ENCODE data around the gene PPA2. TPM values are rescaled to one million over a fixed set of nuclear protein-coding genes. Genes with fewer than 3 reads are reported as not detected.

Gene PPA2
- total RNA-seq, 2 donors from 2014 or later, result 57.4 to 279 TPM

DNA sequence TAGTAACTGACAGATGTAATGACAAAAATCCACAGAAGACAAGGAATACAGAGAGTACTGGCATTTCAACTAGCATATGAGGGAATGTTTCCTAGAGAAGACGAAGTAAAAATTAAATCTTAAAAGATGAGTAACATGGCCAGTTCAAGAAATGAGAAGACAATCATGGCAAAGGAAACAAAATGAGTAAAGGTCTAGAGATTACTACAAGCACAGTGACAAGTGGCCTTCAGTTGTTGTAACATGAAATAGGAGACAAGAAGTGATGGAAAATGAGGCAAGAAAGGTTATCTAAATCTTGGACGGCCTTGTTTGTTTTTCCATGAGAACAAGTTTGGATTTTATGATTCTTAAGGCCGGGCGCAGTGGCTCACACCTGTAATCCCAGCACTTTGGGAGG, 81.0 kb downstream of the PPA2 start:
- WGBS, 2 donors, result 47 to 57% methylated on average over 4 of the region's 4 CpGs
- no peaks in the 10 kb centered on the region for H3K9me3 ChIP-seq
- no peaks in the 10 kb centered on the region for H3K4me1 ChIP-seq
- intact Hi-C loops (cut with DNase I), result no loop called here
- no peaks in the 10 kb centered on the region for H3K36me3 ChIP-seq (replicated peaks in 1 of 2; ENCODE audit: insufficient read depth in 1 of 2, low read depth in 2 of 2)
- H3K4me3 ChIP-seq, result no peak overlapping the region
- TF ChIP-seq POLR2A (IDR thresholded peaks at IDR 0.05), result no peak
- TF ChIP-seq, protein P1, sequence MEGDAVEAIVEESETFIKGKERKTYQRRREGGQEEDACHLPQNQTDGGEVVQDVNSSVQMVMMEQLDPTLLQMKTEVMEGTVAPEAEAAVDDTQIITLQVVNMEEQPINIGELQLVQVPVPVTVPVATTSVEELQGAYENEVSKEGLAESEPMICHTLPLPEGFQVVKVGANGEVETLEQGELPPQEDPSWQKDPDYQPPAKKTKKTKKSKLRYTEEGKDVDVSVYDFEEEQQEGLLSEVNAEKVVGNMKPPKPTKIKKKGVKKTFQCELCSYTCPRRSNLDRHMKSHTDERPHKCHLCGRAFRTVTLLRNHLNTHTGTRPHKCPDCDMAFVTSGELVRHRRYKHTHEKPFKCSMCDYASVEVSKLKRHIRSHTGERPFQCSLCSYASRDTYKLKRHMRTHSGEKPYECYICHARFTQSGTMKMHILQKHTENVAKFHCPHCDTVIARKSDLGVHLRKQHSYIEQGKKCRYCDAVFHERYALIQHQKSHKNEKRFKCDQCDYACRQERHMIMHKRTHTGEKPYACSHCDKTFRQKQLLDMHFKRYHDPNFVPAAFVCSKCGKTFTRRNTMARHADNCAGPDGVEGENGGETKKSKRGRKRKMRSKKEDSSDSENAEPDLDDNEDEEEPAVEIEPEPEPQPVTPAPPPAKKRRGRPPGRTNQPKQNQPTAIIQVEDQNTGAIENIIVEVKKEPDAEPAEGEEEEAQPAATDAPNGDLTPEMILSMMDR (IDR thresholded peaks at IDR 0.05), result no peak
- H3K27me3 ChIP-seq, result no peaks in the 10 kb centered on the region
- no peak overlapping the region for H3K27ac ChIP-seq
- DNase-seq, result no peak
- no peak for ATAC-seq

GRCh38 chr4:105389167-105389566, 84.7 kb downstream of the PPA2 start:
- intact Hi-C loops (cut with DNase I), result no loop called here
- Histone ChIP-seq H3K4me3 (no peak overlapping the region), H3K27ac (no peak overlapping the region), H3K36me3 (replicated peaks in 1 of 2; ENCODE audit: insufficient read depth in 1 of 2, low read depth in 2 of 2) (no peaks in the 10 kb centered on the region), H3K27me3 (no peaks in the 10 kb centered on the region), H3K9me3 (no peaks in the 10 kb centered on the region), H3K4me1 (no peaks in the 10 kb centered on the region)
- no peak for TF ChIP-seq POLR2A (IDR thresholded peaks at IDR 0.05)
- TF ChIP-seq, protein P1 (IDR thresholded peaks at IDR 0.05), result no peak
- WGBS, 2 donors, result 84 to 88% methylated on average over 3 of the region's 3 CpGs
- no peak for DNase-seq
- ATAC-seq, result no peak

GRCh38 chr4:105387466-105387865, 86.4 kb downstream of the PPA2 start:
- ATAC-seq (no peak), DNase-seq (no peak)
- TF ChIP-seq, protein P1 (IDR thresholded peaks at IDR 0.05), result no peak
- TF ChIP-seq POLR2A (IDR thresholded peaks at IDR 0.05), result no peak
- H3K27ac ChIP-seq, result no peak overlapping the region
- intact Hi-C loops (cut with DNase I), result no loop called here
- no peaks in the 10 kb centered on the region for H3K4me1 ChIP-seq
- WGBS, 2 donors, result 88 to 92% methylated on average over 5 of the region's 5 CpGs
- no peaks in the 10 kb centered on the region for H3K27me3 ChIP-seq
- no peaks in the 10 kb centered on the region for H3K9me3 ChIP-seq
- no peak overlapping the region for H3K4me3 ChIP-seq
- no peaks in the 10 kb centered on the region for H3K36me3 ChIP-seq (replicated peaks in 1 of 2; ENCODE audit: insufficient read depth in 1 of 2, low read depth in 2 of 2)

DNA sequence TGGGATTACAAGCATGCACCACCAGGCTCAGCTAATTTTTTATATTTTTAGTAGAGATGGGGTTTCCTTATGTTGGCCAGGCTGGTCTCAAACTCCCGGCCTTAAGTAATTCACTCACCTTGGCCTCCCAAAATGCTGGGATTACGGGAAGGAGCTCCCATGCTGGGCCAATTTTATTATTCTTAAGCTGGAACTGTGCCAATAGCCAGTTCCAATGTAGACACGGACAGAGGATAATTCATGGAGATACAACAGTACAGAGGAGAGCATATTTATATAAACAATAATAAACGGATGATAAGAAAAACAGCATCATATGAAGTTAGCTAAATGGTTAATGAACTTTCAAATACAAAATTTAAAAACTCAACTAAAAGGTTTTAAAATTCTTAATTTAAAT, 87.8 kb downstream of the PPA2 start:
- intact Hi-C loops (cut with DNase I), result no loop called here
- no peak for DNase-seq
- ATAC-seq, result no peak
- no peaks in the 10 kb centered on the region for H3K27me3 ChIP-seq
- WGBS, 2 donors, result 74 to 85% methylated on average over 4 of the region's 4 CpGs
- TF ChIP-seq, protein P1 (IDR thresholded peaks at IDR 0.05), result no peak
- TF ChIP-seq POLR2A (IDR thresholded peaks at IDR 0.05), result no peak
- no peaks in the 10 kb centered on the region for H3K9me3 ChIP-seq
- no peaks in the 10 kb centered on the region for H3K4me1 ChIP-seq
- H3K36me3 ChIP-seq (replicated peaks in 1 of 2; ENCODE audit: insufficient read depth in 1 of 2, low read depth in 2 of 2), result no peaks in the 10 kb centered on the region
- H3K27ac ChIP-seq, result no peak overlapping the region
- no peak overlapping the region for H3K4me3 ChIP-seq

DNA sequence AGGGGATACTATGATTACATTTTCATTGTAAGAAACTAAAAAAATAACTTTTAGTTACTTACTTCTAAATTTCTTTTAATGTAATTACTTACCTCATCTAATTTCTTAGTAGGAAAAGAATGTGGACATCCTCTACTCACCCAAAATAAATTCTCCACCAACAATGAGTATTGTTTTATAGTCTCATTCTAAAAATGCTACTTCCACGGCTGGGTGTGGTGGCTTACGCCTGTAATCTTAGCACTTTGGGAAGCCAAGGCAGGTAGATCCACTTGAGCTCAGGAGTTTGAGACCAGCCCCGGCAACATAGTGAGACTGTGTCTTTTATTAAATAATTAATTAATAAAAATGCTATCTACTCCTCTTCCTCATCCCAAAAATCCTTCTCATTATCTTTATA, 99.8 kb downstream of the PPA2 start:
- H3K4me1 ChIP-seq, result no peaks in the 10 kb centered on the region
- TF ChIP-seq, protein P1 (IDR thresholded peaks at IDR 0.05), result no peak
- TF ChIP-seq POLR2A (IDR thresholded peaks at IDR 0.05), result no peak
- intact Hi-C loops (cut with DNase I), result no loop called here
- no peaks in the 10 kb centered on the region for H3K36me3 ChIP-seq (replicated peaks in 1 of 2; ENCODE audit: insufficient read depth in 1 of 2, low read depth in 2 of 2)
- H3K9me3 ChIP-seq, result no peaks in the 10 kb centered on the region
- no peak overlapping the region for H3K4me3 ChIP-seq
- 72 to 91% methylated on average over 3 of the region's 3 CpGs for WGBS, 2 donors
- H3K27me3 ChIP-seq, result no peaks in the 10 kb centered on the region
- ATAC-seq (no peak), DNase-seq (no peak)
- no peak overlapping the region for H3K27ac ChIP-seq
